Adrenal gland (tissue), 12 donors: Measurements from ENCODE around the gene KIF25. TPM values are rescaled to one million over a fixed set of nuclear protein-coding genes. Genes with fewer than 3 reads are reported as not detected.

Experiments used
- DNase-seq, 7 donors: peaks; one replicate each; pipeline ENCODE4 v3.0.0-alpha.2; 2019 to 2020
- H3K27ac ChIP-seq, 5 donors: fragments of 200-600 bp; sonication (generic) in 4 of 5; 1 replicate in 3 of 5; 2 replicates in 2 of 5; pipeline versions ENCODE4 v1.5.1 to v1.8.0; 2016 to 2020; ENCODE audit warnings: mild to moderate bottlenecking in 1 of 5
- H3K27me3 ChIP-seq: fragments of 200-600 bp; 2 replicates; pipeline ENCODE4 v1.8.0; 2021
- H3K36me3 ChIP-seq, 2 donors: fragments of 200-600 bp; replicated peaks in 1 of 2; 1 replicate in 1 of 2; 2 replicates in 1 of 2; pipeline versions ENCODE4 v1.5.1 to v1.8.0; 2018 to 2022
- H3K4me1 ChIP-seq, 2 donors: fragments of 200-600 bp; replicated peaks in 1 of 2; 1 replicate in 1 of 2; 2 replicates in 1 of 2; pipeline versions ENCODE4 v1.5.1 to v1.8.0; 2018 to 2021
- H3K4me3 ChIP-seq, 4 donors: fragments of 200-600 bp; sonication (generic) in 3 of 4; one replicate each; pipeline ENCODE4 v1.5.1; 2016 to 2018
- H3K9me3 ChIP-seq, 3 donors: fragments of 200-600 bp; sonication (generic) in 1 of 3; replicated peaks in 1 of 3; 1 replicate in 2 of 3; 2 replicates in 1 of 3; pipeline versions ENCODE4 v1.5.1 to v1.8.0; 2016 to 2021
- POLR2A ChIP-seq, 2 donors: fragments of 450-650 bp; IDR thresholded peaks; one replicate each; pipeline ENCODE4 v1.6.1; 2017; ENCODE audit warnings: antibody characterized with exemption in 2 of 2, mild to moderate bottlenecking in 2 of 2, moderate library complexity in 1 of 2
- WGBS, 4 donors: extraction: QIAGEN DNeasy Blood & Tissue Kit in 2 of 4; methylation state at CpG; one replicate each; pipeline versions ENCODE4 v1.1.5 to v1.1.7; 2013 to 2017; 5-methylcytosine and 5-hydroxymethylcytosine counted together
- intact Hi-C, 2 donors: fragments of 100-400 bp; cut with DNase I; formaldehyde crosslinking; loops; one replicate each; pipeline versions ENCODE4 v1.14.1 to v1.15.0; 2022 to 2023
- polyA plus RNA-seq, 3 donors: library from polyadenylated mRNA; stranded (reverse); fragments of 200-250 nt in 2 of 3; fragments of 350-450 nt in 1 of 3; fragmentation: Illumina TruSeq in 1 of 3; extraction: RNeasy Lipid Tissue Mini Kit (QIAGEN cat#74804) in 1 of 3; gene quantifications; one replicate each; pipeline ENCODE4 v1.2.3, GENCODE V29; 2013 to 2014
- total RNA-seq, 9 donors: library from RNA; depleted of rRNA in 4 of 9; stranded (reverse); fragments of >200 nt in 4 of 9; fragments of 120-200 nt in 1 of 9; fragmentation: NEBNext Ultra II Directional in 1 of 9; extraction: Animal tissue kit (Norgen Biotek cat#: 25700) in 1 of 9; gene quantifications; one replicate each; pipeline versions ENCODE4 v1.1.0 to v1.2.4, GENCODE V29; 2013 to 2023
- TF ChIP-seq, protein P1 (sequence below), 6 experiments: fragments of 450-650 bp in 4 of 6; fragments of 200-600 bp in 2 of 6; sonication (generic) in 1 of 6; IDR thresholded peaks; 1 replicate in 5 of 6; 2 replicates in 1 of 6; pipeline versions ENCODE4 v1.5.1 to v1.8.0; 2016 to 2021; ENCODE audit warnings: antibody characterized with exemption in 6 of 6, mild to moderate bottlenecking in 2 of 6, moderate library complexity in 1 of 6
- donor health status: healthy with polysubstance abuse.
- donor health status: Bipolar disorder and iron deficiency.
- donor health status: DM: yes; HTN: yes; CAD: no.
- donor health status: DM: no; HTN: no; CAD: no.
- donor health status: DM: no; HTN: no; CAD: no.
- donor health status: DM: yes; HTN: yes; CAD: no.

The KIF25 gene
- total and polyA plus RNA-seq, 12 donors: 0.44 to 0.97 TPM; not detected in 10

DNA sequence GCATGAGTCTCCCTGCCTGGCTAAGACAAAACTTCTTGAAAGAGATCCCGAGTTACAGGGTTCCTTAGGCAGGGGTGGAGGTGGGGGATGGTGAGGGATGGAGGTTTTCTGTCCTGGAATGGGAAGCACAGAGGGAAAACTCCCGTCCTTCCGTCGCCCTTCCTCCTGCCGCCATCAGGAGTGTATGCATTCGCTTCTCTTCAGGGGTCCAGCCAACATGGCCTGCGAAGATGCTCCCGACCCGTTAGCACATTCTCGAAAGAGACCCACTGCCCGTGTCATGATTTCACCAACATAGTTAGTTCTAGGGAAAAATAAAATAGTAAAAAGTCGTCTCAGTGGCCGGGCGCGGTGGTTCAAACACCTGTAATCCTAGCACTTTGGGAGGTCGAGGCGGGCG is 37.1 kb downstream of the KIF25 start:
- H3K4me3 ChIP-seq: no peak overlapping the region
- intact Hi-C loops: no loop called here
- TF ChIP-seq POLR2A (IDR thresholded peaks at IDR 0.05): no peak
- TF ChIP-seq, protein P1, sequence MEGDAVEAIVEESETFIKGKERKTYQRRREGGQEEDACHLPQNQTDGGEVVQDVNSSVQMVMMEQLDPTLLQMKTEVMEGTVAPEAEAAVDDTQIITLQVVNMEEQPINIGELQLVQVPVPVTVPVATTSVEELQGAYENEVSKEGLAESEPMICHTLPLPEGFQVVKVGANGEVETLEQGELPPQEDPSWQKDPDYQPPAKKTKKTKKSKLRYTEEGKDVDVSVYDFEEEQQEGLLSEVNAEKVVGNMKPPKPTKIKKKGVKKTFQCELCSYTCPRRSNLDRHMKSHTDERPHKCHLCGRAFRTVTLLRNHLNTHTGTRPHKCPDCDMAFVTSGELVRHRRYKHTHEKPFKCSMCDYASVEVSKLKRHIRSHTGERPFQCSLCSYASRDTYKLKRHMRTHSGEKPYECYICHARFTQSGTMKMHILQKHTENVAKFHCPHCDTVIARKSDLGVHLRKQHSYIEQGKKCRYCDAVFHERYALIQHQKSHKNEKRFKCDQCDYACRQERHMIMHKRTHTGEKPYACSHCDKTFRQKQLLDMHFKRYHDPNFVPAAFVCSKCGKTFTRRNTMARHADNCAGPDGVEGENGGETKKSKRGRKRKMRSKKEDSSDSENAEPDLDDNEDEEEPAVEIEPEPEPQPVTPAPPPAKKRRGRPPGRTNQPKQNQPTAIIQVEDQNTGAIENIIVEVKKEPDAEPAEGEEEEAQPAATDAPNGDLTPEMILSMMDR (IDR thresholded peaks at IDR 0.05): no peak
- peak in 1 of 7 donors; percentile 52 for DNase-seq
- no peaks in the 10 kb centered on the region for H3K27me3 ChIP-seq
- H3K36me3 ChIP-seq: no peaks in the 10 kb centered on the region
- H3K27ac ChIP-seq: peak overlapping the region in 2 of 5 donors; percentile 44 to 82
- H3K9me3 ChIP-seq: peaks cover 0 to 7% (median 0%) of the 10 kb centered on the region in 3 donors
- 86 to 88% (median 87%) methylated on average over 18 of the region's 18 CpGs for WGBS, 4 donors
- peaks cover 0 to 7% of the 10 kb centered on the region in 2 donors for H3K4me1 ChIP-seq

DNA sequence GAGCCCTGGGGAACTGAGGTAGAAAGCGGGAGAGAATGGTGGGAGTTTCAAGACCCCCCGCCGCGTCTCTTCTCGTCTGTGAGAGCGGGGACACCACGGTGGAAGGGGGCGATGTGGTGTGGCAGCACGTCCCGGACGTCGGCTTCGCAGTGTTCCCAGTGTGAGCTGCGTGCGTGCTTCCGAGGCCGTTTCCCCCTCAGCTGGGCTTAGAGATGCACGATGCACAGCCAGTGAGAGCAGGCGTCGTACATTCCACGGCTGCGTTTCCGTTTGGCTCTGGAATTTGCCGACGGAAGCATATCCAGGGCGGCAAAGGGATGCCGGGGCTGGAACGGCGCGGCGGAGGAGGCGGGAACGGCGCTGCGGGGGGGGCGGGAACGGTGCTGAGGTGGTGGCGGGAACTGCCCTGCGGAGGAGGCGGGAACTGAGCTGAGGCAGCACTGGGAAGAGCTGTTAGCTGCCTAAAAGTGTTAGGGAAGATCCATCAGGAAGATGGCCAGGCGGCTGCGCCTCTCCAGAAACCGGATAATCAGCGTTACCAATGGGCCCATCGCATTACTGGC is 37.7 kb downstream of the KIF25 start:
- Histone ChIP-seq H3K4me3 (peak overlapping the region in 1 of 4 donors; percentile 25), H3K27me3 (no peaks in the 10 kb centered on the region), H3K9me3 (peaks cover 0 to 13% (median 0%) of the 10 kb centered on the region in 3 donors), H3K36me3 (no peaks in the 10 kb centered on the region), H3K27ac (peak overlapping the region in 3 of 5 donors; percentile 58 to 82 (median 70)), H3K4me1 (peaks cover 0 to 7% of the 10 kb centered on the region in 2 donors)
- peak in 5 of 7 donors; percentile 56 to 80 (median 57) for DNase-seq
- WGBS, 4 donors: 15 to 54% (median 40%) methylated on average over 23 to 45 of the region's 45 CpGs
- TF ChIP-seq, protein P1 (IDR thresholded peaks at IDR 0.05): no peak
- TF ChIP-seq POLR2A (IDR thresholded peaks at IDR 0.05): no peak
- intact Hi-C loops: no loop called here

DNA sequence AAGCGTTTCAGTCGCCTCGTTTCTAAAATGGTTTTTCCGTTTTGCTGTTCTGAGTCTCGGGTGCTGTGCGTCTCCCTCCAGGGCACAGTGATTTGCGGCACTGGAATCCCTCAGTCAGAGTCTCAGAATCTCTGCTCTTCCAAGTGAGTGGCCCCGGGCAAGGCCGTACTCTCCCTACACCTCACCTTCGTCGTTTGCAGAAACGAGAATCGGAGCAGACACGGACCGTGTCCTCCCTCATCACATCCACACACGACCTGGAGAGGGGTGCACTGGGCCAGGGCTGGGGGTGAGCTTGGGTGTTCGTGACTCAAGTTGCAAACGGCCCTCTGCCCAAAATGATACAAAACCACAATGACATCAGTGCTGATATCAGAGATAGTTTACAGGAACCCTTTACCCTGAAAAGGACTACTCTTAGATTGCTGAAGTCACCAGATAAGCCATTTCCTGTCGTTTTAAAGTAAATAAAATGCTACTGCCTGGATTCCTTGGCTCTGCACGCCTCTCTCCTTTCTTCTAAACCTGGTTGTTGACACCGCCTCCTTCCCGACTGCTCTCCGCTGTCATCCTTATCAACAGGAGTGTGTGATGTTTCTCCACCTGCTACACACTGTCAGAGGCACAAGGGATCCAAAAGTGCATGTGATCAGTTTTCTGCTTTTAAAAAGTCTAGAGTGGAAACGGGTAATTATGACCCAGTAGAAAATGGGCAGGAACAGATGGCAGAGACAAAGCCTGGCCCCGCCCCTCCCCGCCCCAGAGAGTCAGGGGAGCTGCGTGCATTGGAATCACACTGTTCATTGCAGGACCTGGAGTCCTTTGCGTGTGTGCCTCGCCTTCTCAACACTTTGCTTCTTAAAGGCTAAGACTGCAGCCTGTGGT is 38.4 kb downstream of the KIF25 start:
- peak in 2 of 7 donors; percentile 27 to 40 for DNase-seq
- intact Hi-C loops: no loop called here
- 46 to 66% (median 63%) methylated on average over 17 to 29 of the region's 29 CpGs for WGBS, 4 donors

DNA sequence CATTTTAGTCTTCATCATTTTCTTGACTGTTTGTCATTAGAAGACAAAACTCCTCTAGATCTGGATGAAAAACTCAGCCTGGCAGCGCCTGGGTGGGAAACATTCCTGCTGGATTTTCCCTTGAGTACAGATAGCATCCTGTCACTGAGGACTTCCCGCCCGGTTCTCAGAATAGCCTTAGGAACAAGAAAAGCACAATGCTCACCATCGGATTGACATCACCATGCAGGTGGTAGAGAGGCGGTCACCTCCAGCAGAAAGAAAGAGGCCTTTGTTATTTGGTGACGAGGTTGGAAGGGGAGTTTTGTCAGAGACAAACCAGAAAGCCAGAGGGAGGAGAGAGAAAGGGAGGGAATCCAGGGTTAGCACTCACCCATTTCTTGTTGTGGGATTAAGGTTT is 39.8 kb downstream of the KIF25 start:
- peaks cover 0 to 16% (median 0%) of the 10 kb centered on the region in 3 donors for H3K9me3 ChIP-seq
- no peaks in the 10 kb centered on the region for H3K27me3 ChIP-seq
- H3K4me3 ChIP-seq: no peak overlapping the region
- TF ChIP-seq POLR2A (IDR thresholded peaks at IDR 0.05): no peak
- TF ChIP-seq, protein P1 (IDR thresholded peaks at IDR 0.05): no peak
- intact Hi-C loops: no loop called here
- WGBS, 4 donors: 73 to 85% (median 75%) methylated on average over 6 of the region's 6 CpGs
- no peaks in the 10 kb centered on the region for H3K36me3 ChIP-seq
- H3K4me1 ChIP-seq: peaks cover 0 to 7% of the 10 kb centered on the region in 2 donors
- H3K27ac ChIP-seq: no peak overlapping the region
- DNase-seq: no peak

More for the DNA sequence above, 38.4 kb downstream of the KIF25 start:
- Histone ChIP-seq H3K36me3 (no peaks in the 10 kb centered on the region), H3K4me1 (peaks cover 0 to 7% of the 10 kb centered on the region in 2 donors), H3K27ac (peak overlapping the region in 3 of 5 donors; percentile 58 to 82 (median 70)), H3K4me3 (peak overlapping the region in 1 of 4 donors; percentile 25), H3K9me3 (peaks cover 0 to 16% (median 0%) of the 10 kb centered on the region in 3 donors), H3K27me3 (no peaks in the 10 kb centered on the region)
- no peak for TF ChIP-seq POLR2A (IDR thresholded peaks at IDR 0.05)
- TF ChIP-seq, protein P1 (IDR thresholded peaks at IDR 0.05): no peak
